A172 (cell line): ENCODE data around the gene C16orf92. TPM values are rescaled to one million over a fixed set of nuclear protein-coding genes. Genes with fewer than 3 reads are reported as not detected.

Source experiments
- DNase-seq: peaks from one replicate; pipeline ENCODE4 v3.0.0-alpha.2; 2015; ENCODE audit warnings: low spot score
- total RNA-seq: library from RNA; depleted of rRNA; stranded (reverse); fragments of >200 nt; shearing (Covaris generic); gene quantifications from 2 replicates; pipeline ENCODE4 v1.2.3, GENCODE V29; 2014

The C16orf92 gene
- total RNA-seq, 1 experiment from 2014 or later = not detected

- no peak for DNase-seq
Observed at GRCh38 chr16:29989111-29989858, 33.7 kb upstream of the C16orf92 start.

- no peak for DNase-seq
Observed at GRCh38 chr16:29990034-29990433, 33.0 kb upstream of the C16orf92 start.

GRCh38 chr16:29990883-29991570 lies 32.0 kb upstream of the C16orf92 start:
- no peak for DNase-seq

GRCh38 chr16:29991571-29991904 lies 31.5 kb upstream of the C16orf92 start:
- DNase-seq = no peak

- no peak for DNase-seq
Observed at GRCh38 chr16:29992344-29992967, 30.5 kb upstream of the C16orf92 start.

DNA sequence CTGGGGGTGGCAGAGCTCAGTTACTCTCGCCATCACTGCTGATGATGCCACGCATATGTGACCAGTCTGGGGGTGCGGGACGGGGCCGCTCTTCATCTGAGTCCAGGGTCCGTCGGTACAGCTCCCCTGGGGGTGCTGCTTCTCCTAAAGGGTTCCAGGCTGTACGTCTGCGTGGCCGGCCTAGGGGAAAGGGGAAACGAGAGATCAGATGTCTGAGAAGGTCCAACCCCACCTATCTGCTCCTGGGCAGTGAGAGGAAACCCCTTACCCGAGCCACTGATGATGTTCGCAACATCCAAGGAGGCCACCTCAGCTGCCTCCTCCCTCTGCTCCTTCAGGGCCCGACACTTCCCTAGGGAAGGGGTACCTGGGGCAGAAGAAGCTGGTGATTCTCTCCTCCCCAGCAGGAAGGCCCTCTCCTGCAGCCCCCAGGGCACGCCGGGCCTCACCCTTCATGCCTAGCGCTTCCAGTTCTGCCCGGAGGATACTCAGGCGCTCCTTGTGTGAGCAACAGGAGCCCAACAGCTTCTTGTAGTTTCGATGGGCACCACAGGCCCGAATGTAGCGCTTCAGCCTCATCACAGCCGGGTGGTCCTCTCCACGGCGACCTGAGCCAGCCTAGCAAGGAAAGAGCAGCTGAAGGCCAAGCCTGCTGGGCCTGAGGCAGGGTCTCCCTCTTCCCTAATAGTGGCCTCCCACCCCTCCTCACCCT lies 29.7 kb upstream of the C16orf92 start:
- DNase-seq = no peak

GRCh38 chr16:29993903-29994599 lies 28.9 kb upstream of the C16orf92 start:
- DNase-seq = no peak

DNA sequence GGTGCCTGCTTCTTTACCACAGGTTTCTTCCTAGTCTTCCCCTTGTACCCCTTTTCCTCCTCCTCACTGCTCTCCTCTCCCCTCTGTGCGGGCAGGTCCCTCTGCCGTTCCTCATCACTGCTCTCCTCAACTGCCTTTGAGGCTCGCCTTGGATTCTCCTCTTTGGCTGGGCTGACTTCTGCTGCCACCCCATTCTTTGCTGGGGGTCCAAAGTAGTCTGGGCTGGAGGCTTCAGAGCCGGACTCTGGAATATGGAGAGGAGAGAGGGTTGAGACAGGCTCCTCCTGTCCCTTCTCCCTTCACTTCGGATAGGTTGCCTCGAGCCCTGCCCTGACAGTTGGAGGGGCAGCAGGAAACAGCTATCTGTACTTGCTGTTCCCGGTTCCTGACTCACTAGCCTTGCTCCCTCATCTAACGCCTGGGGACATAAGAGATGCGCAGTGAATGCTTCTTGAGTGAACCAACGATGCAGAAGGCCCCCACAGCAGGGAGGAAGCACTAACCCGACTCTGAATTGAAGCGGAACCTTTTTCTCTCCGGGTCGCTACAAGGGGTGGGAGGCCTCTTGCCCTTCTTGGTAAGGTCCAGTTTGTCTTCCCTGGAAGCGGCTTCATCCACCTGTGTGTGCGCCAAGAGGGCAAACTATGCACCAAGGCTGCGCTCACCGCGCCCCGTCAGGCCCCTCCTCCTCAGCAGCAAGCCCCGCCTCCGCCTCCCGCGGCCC lies 28.2 kb upstream of the C16orf92 start:
- peak; percentile 42 for DNase-seq

GRCh38 chr16:29995324-29995910 lies 27.6 kb upstream of the C16orf92 start, which contains the start of gene HIRIP3:
Gene HIRIP3 (minus strand): TSS chr16:29995617. CDS start chr16:29995605, 12 bp downstream.
- peak; percentile 62 for DNase-seq

DNA sequence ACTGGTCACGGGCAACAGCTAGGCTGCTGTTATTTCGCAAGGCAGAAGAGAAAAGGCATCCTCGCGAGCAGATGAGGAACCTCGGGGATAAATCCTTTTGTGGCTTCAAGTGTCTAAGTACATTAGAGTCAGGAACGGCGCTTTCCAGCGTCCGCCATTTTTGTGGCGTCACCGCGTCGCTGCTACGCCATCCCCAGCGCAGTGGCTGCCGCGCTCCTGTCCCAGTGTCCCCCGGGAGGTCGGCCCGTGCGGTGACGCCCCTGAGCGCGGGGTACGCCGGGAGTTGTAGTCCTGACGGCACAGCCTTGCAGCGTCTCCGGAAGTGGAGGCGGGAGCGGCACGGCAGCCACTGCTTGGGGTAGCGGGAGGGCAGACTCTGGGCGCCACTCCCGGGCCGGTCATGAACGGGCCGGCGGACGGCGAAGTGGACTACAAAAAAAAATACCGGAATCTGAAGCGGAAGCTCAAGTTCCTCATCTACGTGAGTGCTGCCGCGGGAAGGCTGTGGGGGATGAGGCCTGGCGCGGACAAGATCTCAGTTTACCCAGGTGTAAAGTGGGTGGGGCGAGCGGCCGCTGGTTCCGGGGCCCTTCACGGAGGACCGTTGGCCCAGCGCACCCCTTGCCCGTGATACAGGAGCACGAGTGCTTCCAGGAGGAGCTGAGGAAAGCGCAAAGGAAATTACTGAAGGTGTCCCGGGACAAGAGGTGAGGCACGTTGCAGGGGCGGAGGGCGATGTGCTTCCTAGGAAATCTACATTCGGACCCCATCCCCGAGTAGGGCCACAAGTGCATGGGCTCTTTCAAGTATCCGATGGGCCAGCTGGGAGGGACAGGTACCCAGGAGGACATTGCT lies 26.9 kb upstream of the C16orf92 start, which contains the start of gene INO80E:
Gene INO80E (plus strand): TSS at position 331 of the 855 bp plus-strand sequence. CDS start 70 bp downstream, at position 401.
- DNase-seq = peak; percentile 91

DNA sequence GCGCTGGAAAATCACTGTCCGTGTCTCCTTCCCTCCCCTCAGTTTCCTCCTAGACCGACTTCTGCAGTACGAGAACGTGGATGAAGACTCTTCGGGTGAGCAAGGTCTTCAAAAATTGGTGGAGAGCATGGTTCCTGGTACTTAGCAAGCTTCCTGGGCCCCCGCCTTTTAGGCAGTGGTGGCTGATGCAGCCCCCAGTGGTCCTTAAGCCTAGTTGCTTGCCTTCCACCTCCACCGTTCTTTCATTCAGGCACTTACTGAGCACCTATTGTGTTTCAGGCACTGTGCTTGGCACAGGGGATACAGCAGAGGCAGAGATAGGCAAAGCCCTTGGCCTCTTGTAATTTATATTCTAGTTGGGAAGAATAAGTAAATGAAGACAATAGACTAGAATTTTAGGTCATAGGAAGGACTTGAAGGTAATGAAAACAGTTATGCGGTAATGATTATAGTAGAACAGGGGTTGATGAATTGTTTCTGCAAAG lies 26.2 kb upstream of the C16orf92 start:
- no peak for DNase-seq

- DNase-seq = no peak
Observed at GRCh38 chr16:29999605-30000004, 23.4 kb upstream of the C16orf92 start.

GRCh38 chr16:30000735-30001631 lies 22.0 kb upstream of the C16orf92 start:
- no peak for DNase-seq

GRCh38 chr16:30002614-30003346 lies 20.2 kb upstream of the C16orf92 start:
- DNase-seq = no peak

- DNase-seq = no peak
Observed at GRCh38 chr16:30003670-30004423, 19.2 kb upstream of the C16orf92 start.

- no peak for DNase-seq
Observed at GRCh38 chr16:30004424-30004776, 18.6 kb upstream of the C16orf92 start.

DNA sequence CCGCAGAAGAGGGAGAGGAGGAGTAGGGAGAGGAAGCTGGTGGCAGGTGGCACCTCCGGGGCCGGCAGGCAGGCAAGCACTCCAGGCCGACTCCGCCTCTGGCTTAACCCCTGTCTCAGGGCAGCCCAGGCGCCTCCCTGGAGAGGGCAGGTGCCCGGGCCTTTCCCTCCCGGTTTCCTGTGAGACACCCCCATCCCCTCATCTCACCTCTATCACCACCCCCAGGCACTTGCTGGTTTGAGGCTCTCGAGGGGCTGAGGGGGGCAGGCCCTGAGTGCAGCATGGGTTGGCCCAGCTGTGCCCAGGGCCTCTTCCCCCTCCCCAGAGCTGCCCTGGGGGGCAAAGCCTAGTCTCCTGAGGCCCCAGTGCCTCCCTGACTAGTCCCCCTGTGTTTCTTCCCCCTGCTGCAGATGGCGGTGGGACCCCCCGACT lies 18.2 kb upstream of the C16orf92 start:
- DNase-seq = no peak
